HCT116 (cell line): ENCODE results near the gene LDHAL6B. TPM values are rescaled to one million over a fixed set of nuclear protein-coding genes. Genes with fewer than 3 reads are reported as not detected.
A peak's percentile ranks its signal among the peaks of the same experiment; 100 is the strongest.

Experiments used
- ATAC-seq: fragments of 200-7000 bp; cut with Tn5 transposase; 2 replicates; pipeline ENCODE4 v1.9.1; 2020; ENCODE audit warnings: mild to moderate bottlenecking, moderate library complexity
- BruUV-seq: library from RNA; stranded (reverse); fragments of 400-500 nt; replicated peaks from 2 replicates; lab custom pipeline; 2021; lab: Mats Ljungman, UMichigan
- CTCF ChIA-PET: fragments of 300-600 bp; sonication (Branson Sonifier 250); formaldehyde crosslinking; loops from one replicate; lab custom pipeline; 2021; ENCODE audit warnings: antibody characterized with exemption; lab: Charles Lee
- POLR2A ChIA-PET: fragments of 300-600, 350-600 bp; sonication (Branson Sonifier 250); formaldehyde crosslinking; loops from one replicate; lab custom pipeline; 2021; ENCODE audit warnings: antibody characterized with exemption; lab: Charles Lee
- RAD21 ChIA-PET, 2 experiments: fragments of 300-600 bp; sonication (Branson Sonifier 250); formaldehyde crosslinking; loops; one replicate each; lab custom pipeline; 2023; ENCODE audit warnings: low total read pairs in 2 of 2; ENCODE audit not compliant: uncharacterized antibody in 2 of 2, unreplicated experiment in 2 of 2, low non-redundant PET in 1 of 2; lab: Charles Lee
- DNase-seq: peaks from one replicate; pipeline ENCODE4 v3.0.0-alpha.2; 2010; ENCODE audit warnings: low read depth, low spot score
- H2AFZ ChIP-seq: fragments of 200-600 bp; shearing (Covaris generic), sonication (generic); 2 replicates; pipeline ENCODE4 v1.6.1; 2017; ENCODE audit warnings: low read depth, mixed run types, mixed read lengths, antibody characterized with exemption, low read length; ENCODE audit not compliant: poor library complexity, severe bottlenecking
- H3K27ac ChIP-seq: 2 replicates; pipeline ENCODE4 v1.5.1; 2012; ENCODE audit warnings: low read depth, low read length
- H3K27me3 ChIP-seq: fragments of 200-600 bp; sonication (generic); 2 replicates; pipeline ENCODE4 v1.6.1; 2016; ENCODE audit warnings: mixed run types, low read length, mixed read lengths; ENCODE audit not compliant: insufficient read depth
- H3K36me3 ChIP-seq, 2 experiments: fragments of 200-500 bp in 1 of 2; fragments of 200-600 bp in 1 of 2; sonication (Bioruptor generic) in 1 of 2; sonication (generic) in 1 of 2; 2 replicates each; pipeline versions ENCODE4 v1.5.1 to v1.6.1; 2014 to 2016; ENCODE audit warnings: low read length in 2 of 2, inconsistent platforms in 1 of 2, mixed read lengths in 1 of 2, mixed run types in 1 of 2; ENCODE audit not compliant: insufficient read depth in 2 of 2, control insufficient read depth in 1 of 2
- H3K4me1 ChIP-seq, 2 experiments: fragments of 200-600 bp in 1 of 2; sonication (generic) in 1 of 2; 2 replicates each; pipeline versions ENCODE4 v1.5.1 to v1.6.1; 2012 to 2017; ENCODE audit warnings: low read length in 2 of 2, inconsistent platforms in 1 of 2, mild to moderate bottlenecking in 1 of 2, mixed read lengths in 1 of 2, mixed run types in 1 of 2, moderate library complexity in 1 of 2; ENCODE audit not compliant: insufficient read depth in 2 of 2, control insufficient read depth in 1 of 2
- H3K4me2 ChIP-seq: fragments of 200-600 bp; sonication (generic); 2 replicates; pipeline ENCODE4 v1.6.1; 2017; ENCODE audit warnings: mixed run types, low read length, mixed read lengths
- H3K4me3 ChIP-seq, 2 experiments: fragments of 200-600 bp in 1 of 2; sonication (generic) in 1 of 2; replicated peaks in 1 of 2; 2 replicates each; pipeline ENCODE4 v1.5.1; 2011 to 2016; ENCODE audit warnings: low read length in 2 of 2, control low read depth in 1 of 2, low read depth in 1 of 2, mild to moderate bottlenecking in 1 of 2, mixed read lengths in 1 of 2, mixed run types in 1 of 2
- H3K79me2 ChIP-seq: fragments of 200-600 bp; sonication (generic); 2 replicates; pipeline ENCODE4 v1.6.1; 2017; ENCODE audit warnings: mild to moderate bottlenecking, mixed run types, low read length, moderate library complexity, mixed read lengths; ENCODE audit not compliant: insufficient read depth
- H3K9ac ChIP-seq: fragments of 200-600 bp; sonication (generic); 2 replicates; pipeline ENCODE4 v1.6.1; 2016; ENCODE audit warnings: low read length, mixed read lengths
- H3K9me2 ChIP-seq: fragments of 200-600 bp; sonication (generic), shearing (Covaris generic); 2 replicates; pipeline ENCODE4 v1.6.1; 2017; ENCODE audit warnings: mixed run types, mild to moderate bottlenecking, moderate library complexity; ENCODE audit not compliant: insufficient read depth
- H3K9me3 ChIP-seq, 2 experiments: fragments of 200-500 bp in 1 of 2; fragments of 200-600 bp in 1 of 2; sonication (Bioruptor generic) in 1 of 2; sonication (generic) in 1 of 2; 2 replicates each; pipeline ENCODE4 v1.6.1; 2014 to 2017; ENCODE audit warnings: low read length in 2 of 2, mixed read lengths in 2 of 2, inconsistent platforms in 1 of 2, low read depth in 1 of 2, mild to moderate bottlenecking in 1 of 2, mixed run types in 1 of 2, moderate library complexity in 1 of 2; ENCODE audit not compliant: control insufficient read depth in 1 of 2, insufficient read depth in 1 of 2
- H4K20me1 ChIP-seq: fragments of 200-600 bp; sonication (generic), shearing (Covaris generic); 2 replicates; pipeline ENCODE4 v1.6.1; 2017; ENCODE audit warnings: mixed run types, mild to moderate bottlenecking, moderate library complexity; ENCODE audit not compliant: insufficient read depth
- CEBPB ChIP-seq: IDR thresholded peaks from 2 replicates; pipeline ENCODE4 v1.6.1; 2012; ENCODE audit warnings: low read depth
- CTCF ChIP-seq, 3 experiments: fragments of 200-600 bp in 1 of 3; sonication (generic) in 1 of 3; IDR thresholded peaks in 2 of 3; conservative IDR thresholded peaks in 1 of 3; 2 replicates each; pipeline ENCODE4 v1.5.1; 2012 to 2017; ENCODE audit warnings: low read depth in 2 of 3, low read length in 2 of 3, antibody characterized with exemption in 1 of 3, borderline replicate concordance in 1 of 3, control low read depth in 1 of 3, mild to moderate bottlenecking in 1 of 3, mixed read lengths in 1 of 3, mixed run types in 1 of 3, moderate library complexity in 1 of 3; ENCODE audit not compliant: insufficient read depth in 1 of 3
- EGR1 ChIP-seq: IDR thresholded peaks from 2 replicates; pipeline ENCODE4 v1.6.1; 2012; ENCODE audit warnings: low read depth
- ELF1 ChIP-seq: IDR thresholded peaks from 2 replicates; pipeline ENCODE4 v1.6.1; 2012; ENCODE audit warnings: low read depth, borderline replicate concordance
- FOSL1 ChIP-seq: IDR thresholded peaks from 2 replicates; pipeline ENCODE4 v1.6.1; 2012; ENCODE audit warnings: low read depth
- JUND ChIP-seq: IDR thresholded peaks from 2 replicates; pipeline ENCODE4 v1.6.1; 2012
- POLR2A ChIP-seq: IDR thresholded peaks from 2 replicates; pipeline ENCODE4 v1.7.0; 2011; ENCODE audit warnings: borderline replicate concordance; ENCODE audit not compliant: insufficient read depth, insufficient read length; ENCODE audit errors: extremely low read depth
- RAD21 ChIP-seq: IDR thresholded peaks from 2 replicates; pipeline ENCODE4 v1.6.1; 2012; ENCODE audit warnings: low read depth, mild to moderate bottlenecking
- SP1 ChIP-seq: IDR thresholded peaks from 2 replicates; pipeline ENCODE4 v1.6.1; 2012; ENCODE audit warnings: low read depth
- SRF ChIP-seq: IDR thresholded peaks from 2 replicates; pipeline ENCODE4 v1.6.1; 2012; ENCODE audit warnings: low read depth
- ZNF274 ChIP-seq: fragments of 200-500 bp; sonication (Bioruptor generic); IDR thresholded peaks from 2 replicates; pipeline ENCODE4 v1.6.1; 2014; ENCODE audit warnings: mild to moderate bottlenecking, low read depth, low read length, inconsistent platforms
- intact Hi-C: fragments of 100-400 bp; cut with micrococcal nuclease; formaldehyde crosslinking; loops from 2 replicates; pipeline ENCODE4 v1.10.0; 2022
- total RNA-seq: library from RNA; stranded (reverse); gene quantifications from one replicate; pipeline ENCODE4 v1.2.1, GENCODE V29; 2021; ENCODE audit not compliant: unreplicated experiment
- TF ChIP-seq, protein P1 (sequence below): IDR thresholded peaks from 2 replicates; pipeline ENCODE4 v1.6.1; 2012

The LDHAL6B gene
- total RNA-seq, 1 experiment from 2014 or later: not detected

DNA sequence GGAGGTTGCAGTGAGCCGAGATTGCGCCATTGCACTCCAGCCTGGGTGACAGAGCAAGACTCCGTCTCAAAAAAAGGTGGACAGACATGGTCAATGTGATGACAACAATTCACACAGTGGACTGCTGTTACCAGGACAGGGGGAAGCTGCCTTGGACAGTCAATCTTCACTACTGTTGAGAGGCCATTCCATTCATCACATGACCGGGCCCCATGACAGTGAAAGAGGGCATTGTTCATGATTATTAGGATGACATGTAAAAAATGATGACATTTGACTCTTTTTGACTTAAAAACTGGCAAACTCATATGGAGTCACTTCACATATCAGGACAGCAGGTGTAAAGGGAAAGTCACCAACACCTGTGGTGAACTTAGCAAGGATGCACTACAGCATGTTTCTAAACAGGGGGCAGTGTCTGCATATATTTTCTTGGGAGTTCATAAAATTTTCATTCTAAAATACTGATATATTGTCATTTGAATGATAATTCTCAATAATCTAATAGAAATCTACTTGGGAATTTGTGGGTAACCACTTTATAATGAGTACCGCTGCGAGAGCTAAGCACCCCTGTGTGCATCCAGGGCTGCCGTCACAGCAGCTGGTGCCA lies 34.2 kb upstream of the LDHAL6B start:
- Histone ChIP-seq H3K36me3 (peaks cover 11 to 18% of the 10 kb centered on the region in 2 experiments; a peak in 2 of 4 replicates), H3K27me3 (no peaks in the 10 kb centered on the region), H3K9me3 (no peaks in the 10 kb centered on the region), H3K9ac (no peak overlapping the region), H2AFZ (no peak overlapping the region), H3K79me2 (no peaks in the 10 kb centered on the region), H3K4me3 (no peak overlapping the region), H3K4me1 (peaks cover 19 to 37% of the 10 kb centered on the region in 2 experiments), H3K27ac (no peak overlapping the region)
- DNase-seq: no peak
- POLR2A ChIA-PET: no interaction called here
- RAD21 ChIA-PET: no interaction called here
- CTCF ChIA-PET: interaction anchor here (1.0 kb wide), 1 partner anchor 356 kb away, joined by 3 read pairs; no protein-coding TSS in a partner anchor
- intact Hi-C loops: loop anchor here (10.0 kb wide), 1 partner anchor 202 kb away; the partner anchor contains the start of gene MYO1E
- no peak for ATAC-seq
- TF ChIP-seq CTCF (IDR thresholded peaks at IDR 0.05 in 2 of 3, conservative IDR thresholded peaks at IDR 0.05 in 1 of 3; ENCODE audit: borderline replicate concordance in 1 of 3, insufficient read depth in 1 of 3, low read depth in 2 of 3, low read length in 2 of 3) (peak in 2 of 3 experiments; percentile 31 to 42; a peak in 4 of 6 replicates), FOSL1 (no peak), ELF1 (no peak), CEBPB (no peak), ZNF274 (no peak), SRF (no peak), JUND (no peak), POLR2A (no peak), EGR1 (no peak), RAD21 (0 out of 2 replicates have a peak, but pooled peaks have one; percentile 24), SP1 (no peak)
- TF ChIP-seq, protein P1, sequence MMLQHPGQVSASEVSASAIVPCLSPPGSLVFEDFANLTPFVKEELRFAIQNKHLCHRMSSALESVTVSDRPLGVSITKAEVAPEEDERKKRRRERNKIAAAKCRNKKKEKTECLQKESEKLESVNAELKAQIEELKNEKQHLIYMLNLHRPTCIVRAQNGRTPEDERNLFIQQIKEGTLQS: no peak
- TF ChIP-seq, all 23 proteins: peak for 2
- no TSS peak for BruUV-seq
- H4K20me1 ChIP-seq: no peaks in the 10 kb centered on the region
- H3K9me2 ChIP-seq: no peaks in the 10 kb centered on the region
- H3K4me2 ChIP-seq: no peak overlapping the region
